Measurements from ENCODE around the gene CSTPP1. TPM values are rescaled to one million over a fixed set of nuclear protein-coding genes. Genes with fewer than 3 reads are reported as not detected.
A peak's percentile ranks its signal among the peaks of the same experiment; 100 is the strongest.
"Not testable (repeated sequence)": the region's sequence is repeated elsewhere in the genome, so short reads cannot be mapped to it uniquely, and the experiment has no call there.

Gene CSTPP1
- total RNA-seq, 1 experiment from 2014 or later = 88.3 TPM

DNA sequence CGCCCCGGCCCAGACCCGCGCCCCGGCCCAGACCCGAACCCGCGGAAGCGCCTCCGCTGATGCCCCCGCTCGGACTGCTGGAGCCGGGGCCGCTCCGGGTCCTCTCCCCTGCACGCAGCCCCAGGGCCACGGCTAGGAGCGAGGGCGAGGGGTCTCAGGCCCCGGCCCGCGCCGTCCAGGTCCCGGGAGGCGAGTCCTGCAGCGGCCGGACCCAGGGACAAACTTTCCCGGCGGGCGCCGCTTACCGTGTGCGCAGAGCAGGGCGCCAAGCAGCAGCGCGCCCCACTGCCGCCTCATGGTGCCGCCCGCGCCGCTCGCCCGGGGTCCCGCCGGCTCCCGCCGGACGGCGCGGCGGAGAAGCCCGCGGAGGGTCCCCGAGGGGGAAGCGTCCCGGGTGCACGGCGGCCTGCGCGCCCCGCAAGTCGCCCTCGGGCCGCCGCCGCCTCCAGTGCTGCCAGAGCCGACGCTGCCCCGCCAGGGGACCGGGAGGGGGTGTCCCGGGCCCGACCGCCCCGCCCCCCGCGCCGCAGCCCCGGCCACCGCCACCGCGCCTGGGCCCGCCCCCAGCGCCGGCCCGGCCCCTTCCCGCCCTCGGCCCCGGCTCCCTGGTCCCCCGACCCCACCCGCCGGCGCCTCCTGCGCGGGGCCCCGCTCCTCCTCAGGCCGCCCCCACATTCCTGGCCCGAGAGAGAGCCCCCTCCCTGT lies 18.3 kb upstream of the CSTPP1 start, which contains the start of gene LRP4:
TSS of gene LRP4 (minus strand) at position 468 of the 705 bp plus-strand sequence. CDS start at position 297, 171 bp downstream.
- ChIA-PET CTCF (interaction anchor here (0.6 kb wide), 1 partner anchor 353 kb away, joined by 8 read pairs; no protein-coding TSS in a partner anchor), POLR2A (ENCODE audit: unreplicated experiment) (no interaction called here)
- H3K9me2 ChIP-seq (ENCODE audit: insufficient read depth) = no peaks in the 10 kb centered on the region
- no peaks in the 10 kb centered on the region for H4K20me1 ChIP-seq (ENCODE audit: insufficient read depth)
- H3K4me2 ChIP-seq = peak within 1 kb of the TSS; percentile 82
- H3K27ac ChIP-seq = no peak within 1 kb of the TSS
- H3K4me1 ChIP-seq (replicated peaks; ENCODE audit: insufficient read depth) = peaks cover 9% of the 10 kb centered on the region; the same call in 1 of the 2 replicates
- DNase-seq = peak in 1 of 2 experiments; percentile 74
- H3K9me3 ChIP-seq (ENCODE audit: insufficient read depth, low read depth) = no peaks in the 10 kb centered on the region
- peaks cover 23% of the 10 kb centered on the region for H3K27me3 ChIP-seq (ENCODE audit: insufficient read depth, low read depth)
- peak within 1 kb of the TSS; percentile 70; the same call in 1 of the 2 replicates for H2AFZ ChIP-seq
- no peaks in the 10 kb centered on the region for H3K79me2 ChIP-seq (ENCODE audit: low read depth)
- TF ChIP-seq EZH2 (IDR thresholded peaks at IDR 0.05; ENCODE audit: low read depth) = no peak; the same call in 1 of the 2 replicates
- TF ChIP-seq, protein P1, sequence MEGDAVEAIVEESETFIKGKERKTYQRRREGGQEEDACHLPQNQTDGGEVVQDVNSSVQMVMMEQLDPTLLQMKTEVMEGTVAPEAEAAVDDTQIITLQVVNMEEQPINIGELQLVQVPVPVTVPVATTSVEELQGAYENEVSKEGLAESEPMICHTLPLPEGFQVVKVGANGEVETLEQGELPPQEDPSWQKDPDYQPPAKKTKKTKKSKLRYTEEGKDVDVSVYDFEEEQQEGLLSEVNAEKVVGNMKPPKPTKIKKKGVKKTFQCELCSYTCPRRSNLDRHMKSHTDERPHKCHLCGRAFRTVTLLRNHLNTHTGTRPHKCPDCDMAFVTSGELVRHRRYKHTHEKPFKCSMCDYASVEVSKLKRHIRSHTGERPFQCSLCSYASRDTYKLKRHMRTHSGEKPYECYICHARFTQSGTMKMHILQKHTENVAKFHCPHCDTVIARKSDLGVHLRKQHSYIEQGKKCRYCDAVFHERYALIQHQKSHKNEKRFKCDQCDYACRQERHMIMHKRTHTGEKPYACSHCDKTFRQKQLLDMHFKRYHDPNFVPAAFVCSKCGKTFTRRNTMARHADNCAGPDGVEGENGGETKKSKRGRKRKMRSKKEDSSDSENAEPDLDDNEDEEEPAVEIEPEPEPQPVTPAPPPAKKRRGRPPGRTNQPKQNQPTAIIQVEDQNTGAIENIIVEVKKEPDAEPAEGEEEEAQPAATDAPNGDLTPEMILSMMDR (conservative IDR thresholded peaks at IDR 0.05) = no peak
- H3F3A ChIP-seq (ENCODE audit: insufficient read depth, low read depth) = peaks cover 20% of the 10 kb centered on the region
- H3K4me3 ChIP-seq = peak within 1 kb of the TSS; percentile 58
- BruUV-seq (replicated peaks) = no TSS peak
- no peaks in the 10 kb centered on the region for H3K36me3 ChIP-seq (ENCODE audit: low read depth)
- intact Hi-C loops (cut with micrococcal nuclease; ENCODE audit: unreplicated experiment) = no loop called here

DNA sequence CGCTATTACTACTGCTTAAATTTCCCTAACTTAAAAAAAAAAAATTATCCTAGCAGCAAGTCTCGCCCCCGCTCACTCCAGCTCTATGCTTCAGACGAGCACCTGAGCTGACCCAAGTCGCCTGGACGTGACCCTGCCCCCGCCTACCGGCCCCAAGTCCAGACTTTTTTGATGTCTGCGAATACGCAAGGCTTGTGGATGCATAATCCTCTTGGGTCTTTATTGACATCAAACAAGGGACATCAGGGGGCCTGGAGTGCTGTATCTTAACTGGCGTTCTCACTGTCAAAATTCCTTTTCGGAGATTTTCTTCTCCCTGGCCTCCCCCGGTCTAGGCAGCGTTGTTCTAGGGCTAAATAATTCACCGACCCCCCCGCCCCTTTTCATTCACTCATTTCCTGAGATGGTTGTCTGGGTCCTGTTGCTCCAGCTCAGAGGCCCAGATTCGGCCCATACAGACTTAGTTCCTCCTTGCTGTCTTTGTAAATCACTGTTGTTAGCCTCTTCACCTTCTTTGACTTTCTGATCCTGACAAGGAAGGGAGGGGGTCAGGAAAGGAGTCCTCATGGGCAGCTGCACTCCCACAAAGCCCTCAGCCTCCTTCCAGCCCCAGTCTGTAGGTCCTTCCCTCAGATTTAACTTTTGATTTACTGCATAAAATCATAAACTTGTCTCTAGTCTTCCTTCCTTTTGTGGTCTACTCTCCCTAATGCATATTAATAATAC lies 17.6 kb upstream of the CSTPP1 start:
- peak overlapping the region; percentile 82 for H3K4me2 ChIP-seq
- DNase-seq = no peak
- CTCF ChIA-PET = interaction anchor here (0.6 to 0.7 kb wide), 2 partner anchors 48 to 352 kb away, joined by 3 to 8 read pairs; no protein-coding TSS in a partner anchor
- intact Hi-C loops (cut with micrococcal nuclease; ENCODE audit: unreplicated experiment) = loop anchor here (1.0 kb wide), 1 partner anchor 234 kb away; no protein-coding TSS in a partner anchor
- no peaks in the 10 kb centered on the region for H3K9me3 ChIP-seq (ENCODE audit: insufficient read depth, low read depth)
- H2AFZ ChIP-seq = peak overlapping the region; percentile 54; the same call in 1 of the 2 replicates
- H3F3A ChIP-seq (ENCODE audit: insufficient read depth, low read depth) = peaks cover 20% of the 10 kb centered on the region
- no peak; the same call in 1 of the 2 replicates for TF ChIP-seq EZH2 (IDR thresholded peaks at IDR 0.05; ENCODE audit: low read depth)
- TF ChIP-seq, protein P1 (conservative IDR thresholded peaks at IDR 0.05) = no peak
- H4K20me1 ChIP-seq (ENCODE audit: insufficient read depth) = no peaks in the 10 kb centered on the region
- no peaks in the 10 kb centered on the region for H3K9me2 ChIP-seq (ENCODE audit: insufficient read depth)
- H3K27ac ChIP-seq = no peak overlapping the region
- H3K4me3 ChIP-seq = peak overlapping the region; percentile 58
- POLR2A ChIA-PET (ENCODE audit: unreplicated experiment) = interaction anchor here (0.5 kb wide), 1 partner anchor 92 kb away, joined by 4 read pairs; no protein-coding TSS in a partner anchor
- no TSS peak for BruUV-seq (replicated peaks)
- peaks cover 9% of the 10 kb centered on the region; the same call in 1 of the 2 replicates for H3K4me1 ChIP-seq (replicated peaks; ENCODE audit: insufficient read depth)
- H3K79me2 ChIP-seq (ENCODE audit: low read depth) = no peaks in the 10 kb centered on the region
- H3K36me3 ChIP-seq (ENCODE audit: low read depth) = no peaks in the 10 kb centered on the region
- peaks cover 23% of the 10 kb centered on the region for H3K27me3 ChIP-seq (ENCODE audit: insufficient read depth, low read depth)

DNA sequence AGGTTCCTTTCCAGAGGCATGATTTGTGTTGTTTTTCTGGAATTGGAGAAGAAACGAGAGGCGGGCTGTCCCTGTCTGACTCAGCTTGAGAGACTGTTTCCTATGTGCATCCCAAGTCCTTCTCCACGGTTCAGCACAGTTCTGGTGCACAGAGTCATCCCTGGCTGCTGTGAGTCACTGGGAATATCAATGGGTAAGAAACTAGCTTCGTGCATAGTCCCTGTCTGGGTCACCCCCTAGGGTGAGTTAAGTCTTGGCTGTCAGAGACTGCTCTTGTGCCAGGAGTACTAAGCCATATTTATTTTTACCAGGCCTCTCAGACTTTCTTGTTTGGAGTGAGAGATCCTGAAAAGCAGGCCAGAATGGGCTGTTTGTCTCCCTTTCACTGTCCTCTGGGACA lies 15.8 kb upstream of the CSTPP1 start:
- H3K4me2 ChIP-seq = no peak overlapping the region
- no peaks in the 10 kb centered on the region for H3K9me2 ChIP-seq (ENCODE audit: insufficient read depth)
- H3K79me2 ChIP-seq (ENCODE audit: low read depth) = no peaks in the 10 kb centered on the region
- CTCF ChIA-PET = interaction anchor here (0.6 kb wide), 1 partner anchor 80 kb away, joined by 3 read pairs; no protein-coding TSS in a partner anchor
- H3F3A ChIP-seq (ENCODE audit: insufficient read depth, low read depth) = peaks cover 20% of the 10 kb centered on the region
- H3K9me3 ChIP-seq (ENCODE audit: insufficient read depth, low read depth) = no peaks in the 10 kb centered on the region
- BruUV-seq (replicated peaks) = no TSS peak
- H3K27ac ChIP-seq = no peak overlapping the region
- TF ChIP-seq, protein P1 (conservative IDR thresholded peaks at IDR 0.05) = no peak
- TF ChIP-seq EZH2 (IDR thresholded peaks at IDR 0.05; ENCODE audit: low read depth) = no peak
- no peaks in the 10 kb centered on the region for H3K36me3 ChIP-seq (ENCODE audit: low read depth)
- POLR2A ChIA-PET (ENCODE audit: unreplicated experiment) = interaction anchor here (0.6 kb wide), 1 partner anchor 9 kb away, joined by 4 read pairs; no protein-coding TSS in a partner anchor
- intact Hi-C loops (cut with micrococcal nuclease; ENCODE audit: unreplicated experiment) = no loop called here
- no peak overlapping the region for H3K4me3 ChIP-seq
- no peak for DNase-seq
- peaks cover 17% of the 10 kb centered on the region for H3K27me3 ChIP-seq (ENCODE audit: insufficient read depth, low read depth)
- H3K4me1 ChIP-seq (replicated peaks; ENCODE audit: insufficient read depth) = peaks cover 9% of the 10 kb centered on the region; the same call in 1 of the 2 replicates
- no peak overlapping the region for H2AFZ ChIP-seq
- no peaks in the 10 kb centered on the region for H4K20me1 ChIP-seq (ENCODE audit: insufficient read depth)

DNA sequence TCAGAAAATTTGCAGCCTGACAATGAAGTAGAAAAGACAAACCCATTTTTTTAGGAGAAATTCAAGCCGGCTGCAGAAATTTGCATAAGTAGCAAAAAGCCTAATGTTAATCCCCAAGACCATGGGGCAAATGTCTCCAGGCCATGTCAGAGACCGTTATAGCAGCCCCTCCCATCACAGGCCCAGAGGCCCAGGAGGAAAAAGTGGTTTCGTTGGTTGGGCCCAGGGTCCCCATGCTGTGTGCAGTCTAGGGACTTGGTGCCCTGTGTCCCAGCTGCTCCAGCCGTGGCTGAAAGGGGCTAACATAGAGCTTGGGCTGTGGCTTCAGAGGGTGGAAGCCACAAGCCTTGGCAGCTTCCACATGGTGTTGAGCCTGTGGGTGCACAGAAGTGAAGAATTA lies 8.6 kb upstream of the CSTPP1 start:
- H3K36me3 ChIP-seq (ENCODE audit: low read depth); H3K4me3 ChIP-seq; H3K9me2 ChIP-seq (ENCODE audit: insufficient read depth); DNase-seq; H4K20me1 ChIP-seq (ENCODE audit: insufficient read depth); BruUV-seq (replicated peaks); H3K79me2 ChIP-seq (ENCODE audit: low read depth); CTCF ChIA-PET; H3K4me2 ChIP-seq; POLR2A ChIA-PET (ENCODE audit: unreplicated experiment); H3K27me3 ChIP-seq (ENCODE audit: insufficient read depth, low read depth); H2AFZ ChIP-seq; H3K27ac ChIP-seq; intact Hi-C loops (cut with micrococcal nuclease; ENCODE audit: unreplicated experiment); H3K9me3 ChIP-seq (ENCODE audit: insufficient read depth, low read depth): not testable (repeated sequence)
- H3K4me1 ChIP-seq (replicated peaks; ENCODE audit: insufficient read depth) = peaks cover 19% of the 10 kb centered on the region
- H3F3A ChIP-seq (ENCODE audit: insufficient read depth, low read depth) = peaks cover 14% of the 10 kb centered on the region; the same call in 1 of the 2 replicates
